Fibroblast of mammary gland (primary cell): ENCODE results near the gene RGL3.
"Not testable (repeated sequence)": the region's sequence is repeated elsewhere in the genome, so short reads cannot be mapped to it uniquely, and the experiment has no call there.

Source experiments
- DNase-seq: peaks from one replicate; pipeline ENCODE4 v3.0.0-alpha.2; 2010; ENCODE audit warnings: low read depth
- H3K4me3 ChIP-seq: 2 replicates; pipeline ENCODE4 v1.5.1; 2011; ENCODE audit warnings: low read depth, mild to moderate bottlenecking, low read length, moderate library complexity; ENCODE audit not compliant: control insufficient read depth
- CTCF ChIP-seq: conservative IDR thresholded peaks from 2 replicates; pipeline ENCODE4 v1.5.1; 2011; ENCODE audit warnings: low read depth, low read length, inconsistent platforms; ENCODE audit not compliant: control insufficient read depth, insufficient read depth

RGL3 gene

GRCh38 chr19:11361037-11361770 lies 57.9 kb downstream of the RGL3 start:
- no peak for DNase-seq
- no peak overlapping the region for H3K4me3 ChIP-seq
- TF ChIP-seq CTCF: no peak

GRCh38 chr19:11359421-11359820 lies 59.7 kb downstream of the RGL3 start:
- DNase-seq: no peak
- H3K4me3 ChIP-seq: no peak overlapping the region
- TF ChIP-seq CTCF: no peak

- no peak overlapping the region for H3K4me3 ChIP-seq
- DNase-seq: no peak
- TF ChIP-seq CTCF: no peak
Measured at GRCh38 chr19:11356676-11357550, 62.2 kb downstream of the RGL3 start.

GRCh38 chr19:11356074-11356397 lies 63.1 kb downstream of the RGL3 start:
- TF ChIP-seq CTCF: no peak
- H3K4me3 ChIP-seq: peak overlapping the region; percentile 66
- DNase-seq: no peak

GRCh38 chr19:11355160-11356073 lies 63.7 kb downstream of the RGL3 start, which contains the start of gene PLPPR2:
PLPPR2 (plus strand) TSS chr19:11355432; CDS start chr19:11357674, 2,242 bp downstream.
- no peak for TF ChIP-seq CTCF
- DNase-seq: peak; percentile 78
- H3K4me3 ChIP-seq: peak within 1 kb of the TSS; percentile 66

- H3K4me3 ChIP-seq, DNase-seq: not testable (repeated sequence)
Measured at GRCh38 chr19:11354102-11354501, 65.0 kb downstream of the RGL3 start.
